Astrocyte (in vitro differentiated cells and primary cell): ENCODE results near the gene PRIM1. TPM values are rescaled to one million over a fixed set of nuclear protein-coding genes. Genes with fewer than 3 reads are reported as not detected.

ENCODE experiments used
- DNase-seq: peaks from one replicate; pipeline ENCODE4 v3.0.0-alpha.2; 2010; ENCODE audit warnings: low read depth
- FAIRE-seq: peaks from 2 replicates; lab custom pipeline; 2011; peaks lifted over from hg19 to GRCh38; lab: Jason Lieb, UNC
- H2AFZ ChIP-seq: 2 replicates; pipeline ENCODE4 v1.6.0; 2012; ENCODE audit warnings: low read depth, low read length, inconsistent platforms
- H3K27ac ChIP-seq: 2 replicates; pipeline ENCODE4 v1.5.1; 2011; ENCODE audit warnings: low read depth, low read length, inconsistent platforms
- H3K27me3 ChIP-seq: 2 replicates; pipeline ENCODE4 v1.6.0; 2011; ENCODE audit warnings: low read length, inconsistent platforms; ENCODE audit not compliant: insufficient read depth
- H3K36me3 ChIP-seq: 2 replicates; pipeline ENCODE4 v1.5.1; 2011; ENCODE audit warnings: low read length, inconsistent platforms; ENCODE audit not compliant: insufficient read depth
- H3K4me1 ChIP-seq: 2 replicates; pipeline ENCODE4 v1.5.1; 2011; ENCODE audit warnings: low read length, inconsistent platforms; ENCODE audit not compliant: insufficient read depth
- H3K4me2 ChIP-seq: 2 replicates; pipeline ENCODE4 v1.6.0; 2012; ENCODE audit warnings: low read length, inconsistent platforms
- H3K4me3 ChIP-seq: 2 replicates; pipeline ENCODE4 v1.5.1; 2011; ENCODE audit warnings: low read depth, mild to moderate bottlenecking, low read length, inconsistent platforms; ENCODE audit not compliant: insufficient read depth
- H3K79me2 ChIP-seq: 2 replicates; pipeline ENCODE4 v1.6.0; 2012; ENCODE audit warnings: mild to moderate bottlenecking, low read length, inconsistent platforms; ENCODE audit not compliant: insufficient read depth
- H3K9ac ChIP-seq: 2 replicates; pipeline ENCODE4 v1.6.0; 2012; ENCODE audit warnings: mild to moderate bottlenecking, low read length, inconsistent platforms
- H3K9me3 ChIP-seq: 2 replicates; pipeline ENCODE4 v1.5.1; 2012; ENCODE audit warnings: low read depth, mild to moderate bottlenecking, low read length, inconsistent platforms; ENCODE audit not compliant: insufficient read depth
- H4K20me1 ChIP-seq: 2 replicates; pipeline ENCODE4 v1.6.0; 2012; ENCODE audit warnings: low read length, inconsistent platforms; ENCODE audit not compliant: insufficient read depth
- H3K27ac Mint-ChIP-seq: one replicate; pipeline ENCODE4 v1.8.0; 2021; ENCODE audit warnings: mild to moderate bottlenecking, mixed read lengths; ENCODE audit not compliant: unreplicated experiment
- H3K27me3 Mint-ChIP-seq: one replicate; pipeline ENCODE4 v1.8.0; 2021; ENCODE audit warnings: low read depth, mixed read lengths; ENCODE audit not compliant: unreplicated experiment
- H3K36me3 Mint-ChIP-seq: one replicate; pipeline ENCODE4 v1.8.0; 2021; ENCODE audit warnings: low read depth, mixed read lengths; ENCODE audit not compliant: unreplicated experiment
- H3K4me1 Mint-ChIP-seq: one replicate; pipeline ENCODE4 v1.8.0; 2021; ENCODE audit warnings: low read depth, mixed read lengths; ENCODE audit not compliant: unreplicated experiment
- H3K4me3 Mint-ChIP-seq: one replicate; pipeline ENCODE4 v1.8.0; 2021; ENCODE audit warnings: mild to moderate bottlenecking, moderate library complexity, mixed read lengths; ENCODE audit not compliant: unreplicated experiment
- H3K9me3 Mint-ChIP-seq: one replicate; pipeline ENCODE4 v1.8.0; 2021; ENCODE audit warnings: mild to moderate bottlenecking, mixed read lengths; ENCODE audit not compliant: unreplicated experiment
- CTCF ChIP-seq: IDR thresholded peaks from 2 replicates; pipeline ENCODE4 v1.5.1; 2011; ENCODE audit warnings: low read depth, mild to moderate bottlenecking, inconsistent platforms, low read length, moderate library complexity; ENCODE audit not compliant: insufficient read depth
- EZH2 ChIP-seq: IDR thresholded peaks from 2 replicates; pipeline ENCODE4 v1.6.1; 2012; ENCODE audit warnings: mild to moderate bottlenecking, low read length, inconsistent platforms; ENCODE audit not compliant: insufficient read depth
- total RNA-seq: library from RNA; stranded (reverse); gene quantifications from 2 replicates; pipeline ENCODE4 v1.2.1, GENCODE V29; 2021

Gene PRIM1
- total RNA-seq, 1 donor from 2014 or later, result 2.6 TPM

- Histone ChIP-seq H2AFZ (no peak overlapping the region), H3K4me2 (no peak overlapping the region)
Observed at GRCh38 chr12:56695327-56696101, 56.6 kb downstream of the PRIM1 start.

GRCh38 chr12:56694161-56694560 is 58.0 kb downstream of the PRIM1 start:
- Mint-ChIP-seq H3K4me1 (no peaks in the 10 kb centered on the region), H3K27ac (no peak overlapping the region), H3K4me3 (no peak overlapping the region), H3K36me3 (no peaks in the 10 kb centered on the region), H3K27me3 (no peaks in the 10 kb centered on the region), H3K9me3 (no peaks in the 10 kb centered on the region)
- no peak overlapping the region for H3K9ac ChIP-seq
- no peaks in the 10 kb centered on the region for H3K9me3 ChIP-seq
- no peak overlapping the region for H3K27ac ChIP-seq
- no peak overlapping the region for H3K4me2 ChIP-seq
- FAIRE-seq, result no peak
- no peak overlapping the region for H2AFZ ChIP-seq
- H3K79me2 ChIP-seq, result no peaks in the 10 kb centered on the region
- peaks cover 2% of the 10 kb centered on the region for H3K4me1 ChIP-seq
- H3K36me3 ChIP-seq, result no peaks in the 10 kb centered on the region
- no peak for DNase-seq
- no peak for TF ChIP-seq EZH2
- no peak for TF ChIP-seq CTCF
- no peaks in the 10 kb centered on the region for H4K20me1 ChIP-seq
- no peak overlapping the region for H3K4me3 ChIP-seq
- H3K27me3 ChIP-seq, result no peaks in the 10 kb centered on the region

More at GRCh38 chr12:56695327-56696101, 56.6 kb downstream of the PRIM1 start:
- no peak overlapping the region for H3K4me3 Mint-ChIP-seq
- Histone ChIP-seq H3K4me1 (no peaks in the 10 kb centered on the region), H3K9me3 (no peaks in the 10 kb centered on the region), H3K9ac (no peak overlapping the region), H3K27me3 (no peaks in the 10 kb centered on the region), H3K27ac (no peak overlapping the region), H3K4me3 (no peak overlapping the region), H3K36me3 (no peaks in the 10 kb centered on the region), H3K79me2 (no peaks in the 10 kb centered on the region), H4K20me1 (no peaks in the 10 kb centered on the region)
- no peaks in the 10 kb centered on the region for H3K27me3 Mint-ChIP-seq
- H3K36me3 Mint-ChIP-seq, result no peaks in the 10 kb centered on the region
- no peak for DNase-seq
- TF ChIP-seq CTCF, result no peak
- TF ChIP-seq EZH2, result no peak
- no peaks in the 10 kb centered on the region for H3K9me3 Mint-ChIP-seq
- H3K27ac Mint-ChIP-seq, result no peak overlapping the region
- FAIRE-seq, result no peak
- no peaks in the 10 kb centered on the region for H3K4me1 Mint-ChIP-seq

GRCh38 chr12:56688846-56689109 is 63.3 kb downstream of the PRIM1 start:
- Mint-ChIP-seq H3K4me3 (peak overlapping the region; percentile 98), H3K36me3 (peaks cover 3% of the 10 kb centered on the region), H3K27ac (peak overlapping the region; percentile 96), H3K4me1 (peaks cover 10% of the 10 kb centered on the region), H3K9me3 (no peaks in the 10 kb centered on the region), H3K27me3 (no peaks in the 10 kb centered on the region)
- peaks cover 2% of the 10 kb centered on the region for H3K36me3 ChIP-seq
- no peak for FAIRE-seq
- TF ChIP-seq CTCF (no peak), EZH2 (no peak)
- no peaks in the 10 kb centered on the region for H3K9me3 ChIP-seq
- H2AFZ ChIP-seq, result peak overlapping the region; percentile 86
- peaks cover 19% of the 10 kb centered on the region for H3K4me1 ChIP-seq
- H4K20me1 ChIP-seq, result peaks cover 38% of the 10 kb centered on the region
- H3K4me2 ChIP-seq, result peak overlapping the region; percentile 84
- peaks cover 43% of the 10 kb centered on the region for H3K79me2 ChIP-seq
- DNase-seq, result no peak
- peak overlapping the region; percentile 88 for H3K9ac ChIP-seq
- H3K4me3 ChIP-seq, result peak overlapping the region; percentile 69
- no peaks in the 10 kb centered on the region for H3K27me3 ChIP-seq
- peak overlapping the region; percentile 93 for H3K27ac ChIP-seq
